ENCODE results near the gene DYNLRB1. TPM values are rescaled to one million over a fixed set of nuclear protein-coding genes. Genes with fewer than 3 reads are reported as not detected.

Gene DYNLRB1
- total and polyA plus RNA-seq, 2 donors from 2014 or later, result 185 to 676 TPM

GRCh38 chr20:34577061-34577460 is 60.8 kb downstream of the DYNLRB1 start:
- Histone ChIP-seq H3K9me3 (ENCODE audit: control insufficient read depth in 2 of 3, insufficient read depth in 1 of 3, low read length in 3 of 3) (no peaks in the 10 kb centered on the region), H3K9ac (ENCODE audit: low read length in 3 of 3) (no peak overlapping the region), H3K27ac (ENCODE audit: low read depth in 2 of 2, low read length in 2 of 2) (no peak overlapping the region), H3K4me3 (ENCODE audit: low read length in 3 of 3) (no peak overlapping the region), H3K27me3 (ENCODE audit: control insufficient read depth, insufficient read depth, low read length) (no peaks in the 10 kb centered on the region), H3K36me3 (ENCODE audit: control insufficient read depth in 2 of 3, insufficient read depth in 3 of 3, low read length in 3 of 3) (peaks cover 0 to 5% (median 2%) of the 10 kb centered on the region in 3 donors), H3K4me1 (ENCODE audit: control insufficient read depth in 2 of 3, insufficient read depth in 2 of 3, low read depth in 1 of 3, low read length in 3 of 3) (peaks cover 0 to 3% (median 0%) of the 10 kb centered on the region in 3 donors)
- no peak for TF ChIP-seq CTCF (IDR thresholded peaks at IDR 0.05; ENCODE audit: borderline replicate concordance, extremely low read depth, insufficient read depth)
- DNase-seq (no peak), FAIRE-seq (no peak)
- intact Hi-C loops (cut with DNase I), result no loop called here

GRCh38 chr20:34578025-34578424 is 61.8 kb downstream of the DYNLRB1 start:
- DNase-seq (no peak), FAIRE-seq (no peak)
- Histone ChIP-seq H3K4me1 (ENCODE audit: control insufficient read depth in 2 of 3, insufficient read depth in 2 of 3, low read depth in 1 of 3, low read length in 3 of 3) (peaks cover 0 to 3% (median 0%) of the 10 kb centered on the region in 3 donors), H3K36me3 (ENCODE audit: control insufficient read depth in 2 of 3, insufficient read depth in 3 of 3, low read length in 3 of 3) (peaks cover 0 to 5% (median 2%) of the 10 kb centered on the region in 3 donors), H3K27me3 (ENCODE audit: control insufficient read depth, insufficient read depth, low read length) (no peaks in the 10 kb centered on the region), H3K4me3 (ENCODE audit: low read length in 3 of 3) (no peak overlapping the region), H3K27ac (ENCODE audit: low read depth in 2 of 2, low read length in 2 of 2) (no peak overlapping the region), H3K9ac (ENCODE audit: low read length in 3 of 3) (no peak overlapping the region), H3K9me3 (ENCODE audit: control insufficient read depth in 2 of 3, insufficient read depth in 1 of 3, low read length in 3 of 3) (no peaks in the 10 kb centered on the region)
- intact Hi-C loops (cut with DNase I), result no loop called here
- no peak for TF ChIP-seq CTCF (IDR thresholded peaks at IDR 0.05; ENCODE audit: borderline replicate concordance, extremely low read depth, insufficient read depth)

- Histone ChIP-seq H3K27ac (ENCODE audit: low read depth in 2 of 2, low read length in 2 of 2) (no peak overlapping the region), H3K36me3 (ENCODE audit: control insufficient read depth in 2 of 3, insufficient read depth in 3 of 3, low read length in 3 of 3) (peaks cover 0 to 5% (median 2%) of the 10 kb centered on the region in 3 donors), H3K4me3 (ENCODE audit: low read length in 3 of 3) (no peak overlapping the region), H3K27me3 (ENCODE audit: control insufficient read depth, insufficient read depth, low read length) (no peaks in the 10 kb centered on the region), H3K4me1 (ENCODE audit: control insufficient read depth in 2 of 3, insufficient read depth in 2 of 3, low read depth in 1 of 3, low read length in 3 of 3) (peaks cover 0 to 3% (median 0%) of the 10 kb centered on the region in 3 donors), H3K9ac (ENCODE audit: low read length in 3 of 3) (no peak overlapping the region), H3K9me3 (ENCODE audit: control insufficient read depth in 2 of 3, insufficient read depth in 1 of 3, low read length in 3 of 3) (no peaks in the 10 kb centered on the region)
- intact Hi-C loops (cut with DNase I), result no loop called here
- no peak for FAIRE-seq
- DNase-seq, result peak in 1 of 5 donors; percentile 42
- no peak for TF ChIP-seq CTCF (IDR thresholded peaks at IDR 0.05; ENCODE audit: borderline replicate concordance, extremely low read depth, insufficient read depth)
These were observed 62.3 kb downstream of the DYNLRB1 start for GRCh38 chr20:34578521-34578920.
